ENCODE measurements around the gene FAM181A. TPM values are rescaled to one million over a fixed set of nuclear protein-coding genes. Genes with fewer than 3 reads are reported as not detected.

Gene FAM181A
- polyA plus RNA-seq, 4 donors = not detected

DNA sequence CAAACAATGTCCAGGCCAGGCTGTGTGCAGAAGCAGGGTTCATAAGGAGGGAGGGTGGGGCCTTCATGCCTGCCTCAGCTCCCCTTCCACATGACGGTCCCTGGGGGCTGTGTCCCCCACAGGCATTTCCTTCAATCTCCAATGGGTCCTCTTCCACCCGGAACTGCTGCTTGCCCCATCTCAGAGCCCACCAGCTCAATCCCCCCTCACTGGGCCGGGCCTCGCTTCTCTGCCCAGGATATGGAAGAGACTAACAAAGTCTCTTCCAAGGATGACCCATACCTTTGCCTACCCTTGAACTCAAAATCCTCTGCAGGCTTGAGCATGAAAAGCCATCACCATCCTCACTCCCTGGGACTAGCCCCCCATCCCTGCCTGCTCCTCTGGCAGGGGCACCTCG lies 28.4 kb upstream of the FAM181A start:
- 73 to 88% (median 85%) methylated on average over 5 of the region's 5 CpGs for WGBS, 3 donors
- FAIRE-seq = no peak
- H3K36me3 ChIP-seq (ENCODE audit: control insufficient read depth in 3 of 3, insufficient read depth in 2 of 3, low read depth in 1 of 3, low read length in 3 of 3) = no peaks in the 10 kb centered on the region

DNA sequence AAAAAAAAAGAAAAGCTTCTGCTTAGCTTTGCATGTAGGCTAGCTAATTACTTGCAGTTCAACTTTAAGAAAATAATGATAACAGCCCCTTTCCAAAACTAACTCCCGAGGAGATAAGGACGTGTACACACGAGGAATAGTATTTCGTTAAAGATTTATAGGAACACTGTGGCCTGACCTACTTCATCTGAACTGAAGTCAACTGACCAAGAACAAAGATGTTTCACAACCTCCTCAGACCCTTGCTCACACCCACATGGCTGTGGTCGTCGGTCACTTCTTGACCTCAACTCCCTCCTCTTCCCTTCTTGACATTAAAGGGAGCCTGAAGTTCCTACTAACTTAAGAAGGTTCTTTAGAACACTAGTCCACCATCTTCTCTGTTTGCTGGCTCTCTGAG lies 25.3 kb upstream of the FAM181A start:
- Histone ChIP-seq H3K36me3 (ENCODE audit: control insufficient read depth in 3 of 3, insufficient read depth in 2 of 3, low read depth in 1 of 3, low read length in 3 of 3) (no peaks in the 10 kb centered on the region), H3K27ac (ENCODE audit: low read depth in 1 of 3, low read length in 2 of 3) (no peak overlapping the region), H3K27me3 (ENCODE audit: control insufficient read depth in 3 of 3, insufficient read depth in 3 of 3, low read length in 3 of 3) (peaks cover 0 to 5% (median 0%) of the 10 kb centered on the region in 3 donors), H3K4me1 (ENCODE audit: control insufficient read depth in 3 of 3, insufficient read depth in 2 of 3, low read depth in 1 of 3, low read length in 2 of 3) (no peaks in the 10 kb centered on the region), H3K9me3 (ENCODE audit: control insufficient read depth in 2 of 2, insufficient read depth in 1 of 2, low read depth in 1 of 2, low read length in 1 of 2) (no peaks in the 10 kb centered on the region), H3K4me3 (ENCODE audit: low read depth in 1 of 3, low read length in 3 of 3) (no peak overlapping the region)
- 7 to 42% (median 20%) methylated on average over 6 of the region's 6 CpGs for WGBS, 3 donors
- FAIRE-seq = no peak
- DNase-seq = peak in 1 of 2 donors; percentile 13

More for the DNA sequence above, 28.4 kb upstream of the FAM181A start:
- Histone ChIP-seq H3K27ac (ENCODE audit: low read depth in 1 of 3, low read length in 2 of 3) (no peak overlapping the region), H3K4me3 (ENCODE audit: low read depth in 1 of 3, low read length in 3 of 3) (no peak overlapping the region), H3K4me1 (ENCODE audit: control insufficient read depth in 3 of 3, insufficient read depth in 2 of 3, low read depth in 1 of 3, low read length in 2 of 3) (no peaks in the 10 kb centered on the region), H3K9me3 (ENCODE audit: control insufficient read depth in 2 of 2, insufficient read depth in 1 of 2, low read depth in 1 of 2, low read length in 1 of 2) (no peaks in the 10 kb centered on the region), H3K27me3 (ENCODE audit: control insufficient read depth in 3 of 3, insufficient read depth in 3 of 3, low read length in 3 of 3) (peaks cover 0 to 4% (median 0%) of the 10 kb centered on the region in 3 donors)
- DNase-seq = no peak

DNA sequence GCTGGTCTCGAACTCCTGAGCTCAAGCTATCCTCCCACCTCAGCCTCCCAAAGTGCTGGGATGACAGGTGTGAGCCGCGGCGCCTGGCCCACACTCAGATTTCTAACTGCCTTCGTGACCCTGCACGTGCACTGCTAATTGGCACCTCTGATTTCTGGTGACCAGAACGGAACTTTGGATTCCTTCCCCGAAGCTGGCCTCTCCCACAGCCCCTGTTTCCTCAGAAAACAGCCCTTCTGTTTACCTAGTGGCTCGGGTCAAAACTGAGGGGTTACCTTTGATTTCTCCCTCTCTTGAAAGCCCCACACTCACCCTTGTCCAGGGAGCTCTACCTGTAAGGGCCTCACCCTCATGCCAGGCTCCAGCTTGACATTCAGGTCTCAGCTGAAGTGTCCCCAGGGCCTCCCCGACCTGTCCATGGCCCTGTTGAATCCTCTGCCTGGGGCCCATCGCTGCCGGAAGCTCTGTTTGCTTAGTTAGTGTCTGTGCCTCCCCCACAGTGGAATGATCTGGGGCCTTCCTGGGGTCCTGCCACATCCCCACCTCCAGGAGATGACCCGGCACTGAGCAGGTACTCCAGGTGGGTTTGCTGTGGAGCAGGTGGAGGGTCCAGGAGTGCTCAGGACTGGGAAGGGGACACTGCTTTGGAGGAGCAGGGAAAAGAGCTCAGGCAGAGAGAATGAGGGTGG lies 24.4 kb upstream of the FAM181A start:
- no peaks in the 10 kb centered on the region for H3K9me3 ChIP-seq (ENCODE audit: control insufficient read depth in 2 of 2, insufficient read depth in 1 of 2, low read depth in 1 of 2, low read length in 1 of 2)
- no peaks in the 10 kb centered on the region for H3K4me1 ChIP-seq (ENCODE audit: control insufficient read depth in 3 of 3, insufficient read depth in 2 of 3, low read depth in 1 of 3, low read length in 2 of 3)
- WGBS, 3 donors = 63 to 78% (median 77%) methylated on average over 13 of the region's 13 CpGs
- peaks cover 0 to 5% (median 0%) of the 10 kb centered on the region in 3 donors for H3K27me3 ChIP-seq (ENCODE audit: control insufficient read depth in 3 of 3, insufficient read depth in 3 of 3, low read length in 3 of 3)
- no peak for FAIRE-seq
- no peaks in the 10 kb centered on the region for H3K36me3 ChIP-seq (ENCODE audit: control insufficient read depth in 3 of 3, insufficient read depth in 2 of 3, low read depth in 1 of 3, low read length in 3 of 3)
- no peak overlapping the region for H3K27ac ChIP-seq (ENCODE audit: low read depth in 1 of 3, low read length in 2 of 3)
- no peak for DNase-seq
- H3K4me3 ChIP-seq (ENCODE audit: low read depth in 1 of 3, low read length in 3 of 3) = no peak overlapping the region

DNA sequence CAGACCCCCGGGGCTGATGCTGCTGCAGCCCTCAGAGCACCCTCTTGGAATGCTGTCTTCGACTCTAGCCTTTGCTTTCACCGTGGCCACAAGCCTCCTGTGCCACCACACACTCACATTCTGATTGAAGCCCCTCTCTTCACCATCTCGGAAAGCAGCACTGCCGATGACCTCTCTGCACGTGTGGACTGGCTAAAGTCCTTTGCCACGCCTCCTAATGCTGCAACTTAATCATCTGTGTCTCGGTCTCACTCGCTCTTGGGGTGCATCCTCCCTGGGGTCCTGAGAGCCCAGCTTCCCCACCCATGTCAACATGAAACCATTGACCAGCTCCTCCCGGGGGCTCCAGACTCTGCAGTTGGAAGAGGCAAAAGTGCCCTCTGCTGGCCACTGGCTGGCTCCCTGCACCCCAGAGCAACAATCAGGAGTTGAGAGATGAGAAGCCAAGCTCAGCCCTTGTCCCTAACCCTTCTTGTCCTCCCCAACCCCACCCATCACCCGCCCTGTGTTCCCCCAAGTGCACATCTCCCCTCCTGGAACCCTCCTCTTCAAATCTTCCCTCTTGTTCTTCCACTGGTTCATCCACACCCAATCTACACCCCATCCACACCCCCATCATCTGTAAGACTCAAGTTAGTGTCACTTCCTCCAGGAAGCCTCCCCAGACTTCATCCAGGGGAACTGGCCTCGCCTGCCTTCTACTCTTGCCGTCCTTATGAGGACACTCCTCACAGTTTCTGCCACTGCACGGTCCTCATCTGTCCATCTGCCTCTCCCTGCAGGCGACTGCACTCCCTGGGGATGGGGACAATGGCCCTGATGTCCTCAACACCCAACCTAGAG lies 23.6 kb upstream of the FAM181A start:
- H3K9me3 ChIP-seq (ENCODE audit: control insufficient read depth in 2 of 2, insufficient read depth in 1 of 2, low read depth in 1 of 2, low read length in 1 of 2) = no peaks in the 10 kb centered on the region
- WGBS, 3 donors = 41 to 48% (median 42%) methylated on average over 15 of the region's 15 CpGs
- peak in 1 of 2 donors; percentile 11 for DNase-seq
- H3K4me3 ChIP-seq (ENCODE audit: low read depth in 1 of 3, low read length in 3 of 3) = no peak overlapping the region
- no peaks in the 10 kb centered on the region for H3K36me3 ChIP-seq (ENCODE audit: control insufficient read depth in 3 of 3, insufficient read depth in 2 of 3, low read depth in 1 of 3, low read length in 3 of 3)
- H3K4me1 ChIP-seq (ENCODE audit: control insufficient read depth in 3 of 3, insufficient read depth in 2 of 3, low read depth in 1 of 3, low read length in 2 of 3) = no peaks in the 10 kb centered on the region
- no peak for FAIRE-seq
- H3K27me3 ChIP-seq (ENCODE audit: control insufficient read depth in 3 of 3, insufficient read depth in 3 of 3, low read length in 3 of 3) = peaks cover 0 to 5% (median 0%) of the 10 kb centered on the region in 3 donors
- no peak overlapping the region for H3K27ac ChIP-seq (ENCODE audit: low read depth in 1 of 3, low read length in 2 of 3)

DNA sequence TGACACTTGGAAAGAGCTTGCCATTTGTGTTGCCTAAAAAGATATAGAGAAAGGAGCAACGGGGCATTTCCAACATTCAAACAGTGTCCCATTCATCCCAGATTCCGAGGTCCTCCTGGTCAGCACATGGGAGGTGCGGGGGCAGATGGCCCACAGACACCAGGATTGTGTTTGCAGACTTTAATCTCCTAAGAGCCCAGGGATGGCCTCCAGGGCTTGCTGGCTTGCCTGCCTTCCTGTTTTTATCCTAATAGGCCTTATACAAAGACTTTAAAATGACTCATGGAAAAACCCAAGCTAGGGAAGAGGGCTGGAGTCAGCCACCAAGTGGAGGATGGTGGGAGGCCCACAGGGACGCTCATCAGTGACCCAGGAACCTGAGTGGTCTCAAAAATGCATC lies 21.5 kb upstream of the FAM181A start:
- no peak overlapping the region for H3K4me3 ChIP-seq (ENCODE audit: low read depth in 1 of 3, low read length in 3 of 3)
- H3K27me3 ChIP-seq (ENCODE audit: control insufficient read depth in 3 of 3, insufficient read depth in 3 of 3, low read length in 3 of 3) = peaks cover 0 to 5% (median 0%) of the 10 kb centered on the region in 3 donors
- no peak for FAIRE-seq
- H3K27ac ChIP-seq (ENCODE audit: low read depth in 1 of 3, low read length in 2 of 3) = no peak overlapping the region
- H3K4me1 ChIP-seq (ENCODE audit: control insufficient read depth in 3 of 3, insufficient read depth in 2 of 3, low read depth in 1 of 3, low read length in 2 of 3) = no peaks in the 10 kb centered on the region
- WGBS, 3 donors = 71 to 79% (median 77%) methylated on average over 4 of the region's 4 CpGs
- no peak for DNase-seq
- H3K36me3 ChIP-seq (ENCODE audit: control insufficient read depth in 3 of 3, insufficient read depth in 2 of 3, low read depth in 1 of 3, low read length in 3 of 3) = no peaks in the 10 kb centered on the region
- H3K9me3 ChIP-seq (ENCODE audit: control insufficient read depth in 2 of 2, insufficient read depth in 1 of 2, low read depth in 1 of 2, low read length in 1 of 2) = no peaks in the 10 kb centered on the region

GRCh38 chr14:93906341-93907329 lies 20.5 kb upstream of the FAM181A start:
- H3K4me1 ChIP-seq (ENCODE audit: control insufficient read depth in 3 of 3, insufficient read depth in 2 of 3, low read depth in 1 of 3, low read length in 2 of 3) = no peaks in the 10 kb centered on the region
- H3K9me3 ChIP-seq (ENCODE audit: control insufficient read depth in 2 of 2, insufficient read depth in 1 of 2, low read depth in 1 of 2, low read length in 1 of 2) = no peaks in the 10 kb centered on the region
- H3K27ac ChIP-seq (ENCODE audit: low read depth in 1 of 3, low read length in 2 of 3) = no peak overlapping the region
- peak; percentile 63 to 69 for DNase-seq
- H3K27me3 ChIP-seq (ENCODE audit: control insufficient read depth in 3 of 3, insufficient read depth in 3 of 3, low read length in 3 of 3) = peaks cover 0 to 5% (median 0%) of the 10 kb centered on the region in 3 donors
- no peaks in the 10 kb centered on the region for H3K36me3 ChIP-seq (ENCODE audit: control insufficient read depth in 3 of 3, insufficient read depth in 2 of 3, low read depth in 1 of 3, low read length in 3 of 3)
- H3K4me3 ChIP-seq (ENCODE audit: low read depth in 1 of 3, low read length in 3 of 3) = no peak overlapping the region
- 49 to 54% (median 51%) methylated on average over 15 of the region's 15 CpGs for WGBS, 3 donors
- no peak for FAIRE-seq

DNA sequence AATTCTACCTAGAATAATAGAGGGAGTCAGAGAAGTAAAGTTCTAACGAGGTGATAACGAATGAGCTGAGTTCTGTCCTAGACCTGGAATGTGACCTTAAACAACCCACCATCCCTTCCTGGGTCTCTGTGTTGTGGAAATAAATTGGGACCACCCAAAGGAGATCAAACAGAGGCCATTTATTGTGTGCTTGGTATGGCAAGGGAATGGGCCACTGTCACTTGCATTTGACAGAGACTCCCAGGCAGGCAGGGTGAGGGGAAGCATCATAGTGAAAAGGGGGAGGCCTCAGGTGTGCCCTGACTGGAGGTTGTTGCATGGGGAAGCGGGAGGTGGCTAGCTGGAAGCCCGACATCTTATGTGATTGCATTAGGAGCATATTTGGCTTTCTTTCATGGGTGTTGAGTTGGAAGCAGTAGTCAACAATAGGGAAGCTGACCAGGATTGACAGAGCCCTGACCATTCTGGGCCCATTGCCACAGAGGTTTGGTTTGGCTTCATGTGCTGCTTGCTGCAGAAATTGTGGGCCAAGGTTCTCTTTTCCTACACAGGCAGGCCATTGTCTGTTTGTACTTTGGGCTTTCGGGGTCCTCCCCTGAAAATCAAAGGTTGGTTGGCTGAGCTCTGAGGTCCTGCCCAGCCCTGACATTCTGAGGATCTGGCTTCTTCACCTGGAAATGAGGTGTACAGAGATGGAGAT lies 17.6 kb upstream of the FAM181A start:
- DNase-seq = peak in 1 of 2 donors; percentile 18
- FAIRE-seq = no peak

More for the DNA sequence above, 17.6 kb upstream of the FAM181A start:
- no peak overlapping the region for H3K27ac ChIP-seq (ENCODE audit: low read depth in 1 of 3, low read length in 2 of 3)
- 61 to 81% (median 65%) methylated on average over 5 of the region's 5 CpGs for WGBS, 3 donors
- no peaks in the 10 kb centered on the region for H3K4me1 ChIP-seq (ENCODE audit: control insufficient read depth in 3 of 3, insufficient read depth in 2 of 3, low read depth in 1 of 3, low read length in 2 of 3)
- H3K27me3 ChIP-seq (ENCODE audit: control insufficient read depth in 3 of 3, insufficient read depth in 3 of 3, low read length in 3 of 3) = no peaks in the 10 kb centered on the region
- no peak overlapping the region for H3K4me3 ChIP-seq (ENCODE audit: low read depth in 1 of 3, low read length in 3 of 3)
- peaks cover 0 to 5% of the 10 kb centered on the region in 2 donors for H3K9me3 ChIP-seq (ENCODE audit: control insufficient read depth in 2 of 2, insufficient read depth in 1 of 2, low read depth in 1 of 2, low read length in 1 of 2)
- H3K36me3 ChIP-seq (ENCODE audit: control insufficient read depth in 3 of 3, insufficient read depth in 2 of 3, low read depth in 1 of 3, low read length in 3 of 3) = no peaks in the 10 kb centered on the region

All from small intestine (tissue), 7 donors.